Right atrium auricular region (tissue), 2 donors: ENCODE results near the gene MED20. TPM values are rescaled to one million over a fixed set of nuclear protein-coding genes. Genes with fewer than 3 reads are reported as not detected.

Source experiments
- DNase-seq: peaks from one replicate; pipeline ENCODE4 v3.0.0-alpha.2; 2019; ENCODE audit warnings: low spot score
- H3K27ac ChIP-seq, 2 donors: fragments of 200-600 bp; sonication (generic); 1 replicate in 1 of 2; 2 replicates in 1 of 2; pipeline ENCODE4 v1.5.1; 2016 to 2019
- H3K27me3 ChIP-seq, 2 donors: fragments of 200-600 bp; sonication (generic); one replicate each; pipeline versions ENCODE4 v1.5.1 to v1.6.0; 2017 to 2019
- H3K36me3 ChIP-seq: fragments of 200-600 bp; sonication (generic); one replicate; pipeline ENCODE4 v1.5.1; 2016
- H3K4me1 ChIP-seq, 2 donors: fragments of 200-600 bp; sonication (generic); one replicate each; pipeline versions ENCODE4 v1.5.1 to v1.6.0; 2017 to 2019
- H3K4me3 ChIP-seq, 2 donors: fragments of 200-600 bp; sonication (generic); 1 replicate in 1 of 2; 2 replicates in 1 of 2; pipeline ENCODE4 v1.5.1; 2017 to 2019; ENCODE audit warnings: mild to moderate bottlenecking in 1 of 2, moderate library complexity in 1 of 2
- H3K9me3 ChIP-seq, 2 donors: fragments of 200-600 bp; sonication (generic); one replicate each; pipeline ENCODE4 v1.5.1; 2019
- CTCF ChIP-seq, 2 donors: fragments of 200-600 bp; sonication (generic); IDR thresholded peaks; one replicate each; pipeline ENCODE4 v1.5.1; 2019; ENCODE audit warnings: antibody characterized with exemption in 2 of 2
- total RNA-seq, 2 donors: library from RNA; depleted of rRNA; stranded (reverse); fragments of >200 nt; gene quantifications; one replicate each; pipeline ENCODE4 v1.1.0, GENCODE V29; 2016

Gene MED20
- total RNA-seq, 2 donors from 2014 or later, result 8.6 to 8.8 TPM

GRCh38 chr6:41935685-41936072 lies 14.7 kb upstream of the MED20 start:
- Histone ChIP-seq H3K27me3 (no peaks in the 10 kb centered on the region), H3K36me3 (peaks cover 60% of the 10 kb centered on the region), H3K27ac (peak overlapping the region in 1 of 2 donors; percentile 17), H3K4me3 (no peak overlapping the region), H3K9me3 (no peaks in the 10 kb centered on the region), H3K4me1 (peaks cover 5 to 51% of the 10 kb centered on the region in 2 donors)
- TF ChIP-seq CTCF (IDR thresholded peaks at IDR 0.05), result no peak
- DNase-seq, result no peak

GRCh38 chr6:41935193-41935574 lies 14.2 kb upstream of the MED20 start:
- no peak for DNase-seq
- H3K36me3 ChIP-seq, result peaks cover 65% of the 10 kb centered on the region
- H3K4me3 ChIP-seq, result no peak overlapping the region
- no peaks in the 10 kb centered on the region for H3K9me3 ChIP-seq
- H3K27me3 ChIP-seq, result no peaks in the 10 kb centered on the region
- H3K4me1 ChIP-seq, result peaks cover 5 to 46% of the 10 kb centered on the region in 2 donors
- H3K27ac ChIP-seq, result no peak overlapping the region
- TF ChIP-seq CTCF (IDR thresholded peaks at IDR 0.05), result no peak

- Histone ChIP-seq H3K36me3 (peaks cover 72% of the 10 kb centered on the region), H3K4me1 (peaks cover 5 to 39% of the 10 kb centered on the region in 2 donors), H3K27me3 (no peaks in the 10 kb centered on the region), H3K4me3 (no peak overlapping the region), H3K9me3 (no peaks in the 10 kb centered on the region), H3K27ac (no peak overlapping the region)
- no peak for DNase-seq
- no peak for TF ChIP-seq CTCF (IDR thresholded peaks at IDR 0.05)
These were observed 13.6 kb upstream of the MED20 start for GRCh38 chr6:41934278-41935192.

- peaks cover 0 to 18% of the 10 kb centered on the region in 2 donors for H3K4me1 ChIP-seq
- TF ChIP-seq CTCF (IDR thresholded peaks at IDR 0.05), result no peak
- H3K36me3 ChIP-seq, result peaks cover 93% of the 10 kb centered on the region
- H3K27ac ChIP-seq, result peak overlapping the region in 1 of 2 donors; percentile 46
- H3K4me3 ChIP-seq, result no peak overlapping the region
- H3K27me3 ChIP-seq, result no peaks in the 10 kb centered on the region
- no peaks in the 10 kb centered on the region for H3K9me3 ChIP-seq
- DNase-seq, result no peak
These were observed 11.4 kb upstream of the MED20 start for GRCh38 chr6:41932378-41932777.

DNA sequence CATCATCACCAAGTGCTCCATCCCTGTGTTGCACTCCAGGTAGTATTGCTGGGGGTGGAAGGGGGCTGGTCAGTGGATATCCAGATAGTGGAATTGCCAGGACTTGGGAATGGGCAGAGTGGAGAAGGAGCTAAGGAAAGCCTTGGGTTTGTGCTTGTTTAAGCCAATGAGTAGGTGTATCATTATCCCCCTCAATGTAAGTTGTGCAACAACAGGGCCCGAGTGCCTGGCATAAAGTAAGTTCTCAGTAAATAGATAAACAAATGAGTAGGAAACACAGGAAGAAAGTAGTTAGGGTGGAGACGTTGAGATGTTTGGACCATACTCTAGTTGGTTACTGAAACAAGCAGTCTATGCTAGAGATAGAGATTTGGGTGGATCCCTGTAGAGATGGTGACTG lies 10.9 kb upstream of the MED20 start:
- H3K4me3 ChIP-seq, result no peak overlapping the region
- H3K9me3 ChIP-seq, result no peaks in the 10 kb centered on the region
- H3K36me3 ChIP-seq, result peaks cover 93% of the 10 kb centered on the region
- no peaks in the 10 kb centered on the region for H3K27me3 ChIP-seq
- no peak for TF ChIP-seq CTCF (IDR thresholded peaks at IDR 0.05)
- DNase-seq, result no peak
- no peak overlapping the region for H3K27ac ChIP-seq
- peaks cover 0 to 12% of the 10 kb centered on the region in 2 donors for H3K4me1 ChIP-seq
